Keratinocyte (primary cell): ENCODE measurements around the gene ABR. TPM values are rescaled to one million over a fixed set of nuclear protein-coding genes. Genes with fewer than 3 reads are reported as not detected.

Source experiments
- DNase-seq: peaks from one replicate; pipeline ENCODE4 v3.0.0-alpha.2; 2011; ENCODE audit warnings: low read depth, missing footprints, low spot score
- FAIRE-seq: peaks from 2 replicates; lab custom pipeline; 2011; peaks lifted over from hg19 to GRCh38; lab: Jason Lieb, UNC
- H2AFZ ChIP-seq: 2 replicates; pipeline ENCODE4 v1.6.0; 2012; ENCODE audit warnings: low read length, control low read depth, inconsistent platforms; ENCODE audit not compliant: control insufficient read depth
- H3K27ac ChIP-seq: 2 replicates; pipeline ENCODE4 v1.5.1; 2011; ENCODE audit warnings: low read length; ENCODE audit not compliant: control insufficient read depth, insufficient read depth
- H3K27me3 ChIP-seq: 3 replicates; pipeline ENCODE4 v1.6.0; 2011; ENCODE audit warnings: low read length; ENCODE audit not compliant: control insufficient read depth, insufficient read depth; ENCODE audit errors: extremely low read depth
- H3K36me3 ChIP-seq, 2 experiments: 2 replicates in 1 of 2; 3 replicates in 1 of 2; pipeline ENCODE4 v1.5.1; 2011; ENCODE audit warnings: low read length in 2 of 2, mild to moderate bottlenecking in 1 of 2; ENCODE audit not compliant: control insufficient read depth in 2 of 2, insufficient read depth in 2 of 2; ENCODE audit errors: extremely low read depth in 1 of 2
- H3K4me1 ChIP-seq: 3 replicates; pipeline ENCODE4 v1.5.1; 2011; ENCODE audit warnings: low read length; ENCODE audit not compliant: control insufficient read depth, insufficient read depth; ENCODE audit errors: extremely low read depth
- H3K4me2 ChIP-seq: 3 replicates; pipeline ENCODE4 v1.6.0; 2011; ENCODE audit warnings: low read depth, low read length; ENCODE audit not compliant: control insufficient read depth, insufficient read depth; ENCODE audit errors: extremely low read depth
- H3K4me3 ChIP-seq, 3 experiments: fragments of 200-600 bp in 1 of 3; sonication (generic) in 1 of 3; 2 replicates in 2 of 3; 3 replicates in 1 of 3; pipeline ENCODE4 v1.5.1; 2011 to 2016; ENCODE audit warnings: low read length in 3 of 3, mild to moderate bottlenecking in 3 of 3, control low read depth in 2 of 3, inconsistent platforms in 1 of 3, low read depth in 1 of 3, mixed read lengths in 1 of 3, mixed run types in 1 of 3, moderate library complexity in 1 of 3; ENCODE audit not compliant: control insufficient read depth in 2 of 3, insufficient read depth in 2 of 3; ENCODE audit errors: extremely low read depth in 1 of 3
- H3K79me2 ChIP-seq: 2 replicates; pipeline ENCODE4 v1.6.0; 2012; ENCODE audit warnings: low read length; ENCODE audit not compliant: control insufficient read depth, insufficient read depth
- H3K9ac ChIP-seq: 3 replicates; pipeline ENCODE4 v1.6.0; 2011; ENCODE audit warnings: low read length; ENCODE audit not compliant: control insufficient read depth, insufficient read depth; ENCODE audit errors: extremely low read depth
- H3K9me1 ChIP-seq: 3 replicates; pipeline ENCODE4 v1.6.0; 2011; ENCODE audit warnings: low read length; ENCODE audit not compliant: control insufficient read depth, insufficient read depth; ENCODE audit errors: extremely low read depth
- H3K9me3 ChIP-seq: 2 replicates; pipeline ENCODE4 v1.5.1; 2012; ENCODE audit warnings: low read depth, low read length; ENCODE audit not compliant: control insufficient read depth
- H4K20me1 ChIP-seq: 3 replicates; pipeline ENCODE4 v1.6.0; 2011; ENCODE audit warnings: low read length; ENCODE audit not compliant: control insufficient read depth, insufficient read depth; ENCODE audit errors: extremely low read depth
- CTCF ChIP-seq, 3 experiments: IDR thresholded peaks in 1 of 3; conservative IDR thresholded peaks in 1 of 3; optimal IDR thresholded peaks in 1 of 3; 2 replicates in 2 of 3; 3 replicates in 1 of 3; pipeline versions ENCODE3 to v1.5.1; 2011; ENCODE audit warnings: low read length in 3 of 3, mild to moderate bottlenecking in 3 of 3, moderate library complexity in 2 of 3, control low read depth in 1 of 3, inconsistent platforms in 1 of 3; ENCODE audit not compliant: insufficient read depth in 2 of 3; ENCODE audit errors: extremely low read depth in 1 of 3
- EZH2 ChIP-seq: IDR thresholded peaks from one replicate; pipeline ENCODE4 v1.6.1; 2012; ENCODE audit warnings: inconsistent platforms, mild to moderate bottlenecking, low read length, moderate library complexity
- dilution Hi-C: fragments of 300-500 bp; cut with MboI; formaldehyde crosslinking; loops from one replicate; pipeline ENCODE4 v1.7.0; 2020; ENCODE audit warnings: low sequenced_read_pairs; ENCODE audit not compliant: extremely low pct_ligation_motif_present
- polyA plus RNA-seq, 5 experiments: library from polyadenylated mRNA; depleted of rRNA in 3 of 5; stranded (reverse) in 3 of 5; stranded (forward) in 1 of 5; unstranded in 1 of 5; fragments of >200 nt; gene quantifications; 1 replicate in 1 of 5; 2 replicates in 3 of 5; 3 replicates in 1 of 5; pipeline versions ENCODE4 v1.2.1 to v1.2.3, GENCODE V29; 2011 to 2012; ENCODE audit warnings: missing spikeins in 2 of 5, low read depth in 1 of 5, low replicate concordance in 1 of 5

ABR gene
- polyA plus RNA-seq, 1 donor (not counting 4 experiments of a cell fraction or from before 2014, with no cell fraction given) = 17.3 TPM

GRCh38 chr17:1047879-1048470, 131.8 kb downstream of the ABR start:
- no peaks in the 10 kb centered on the region for H3K4me1 ChIP-seq
- no peak overlapping the region for H3K4me2 ChIP-seq
- no peaks in the 10 kb centered on the region for H3K27me3 ChIP-seq
- H3K9me3 ChIP-seq = no peaks in the 10 kb centered on the region
- no peaks in the 10 kb centered on the region for H4K20me1 ChIP-seq
- no peak for FAIRE-seq
- H3K36me3 ChIP-seq = peaks cover 0 to 2% of the 10 kb centered on the region in 2 experiments
- TF ChIP-seq EZH2 (no peak), CTCF (optimal IDR thresholded peaks at IDR 0.05 in 1 of 3, IDR thresholded peaks at IDR 0.05 in 1 of 3, conservative IDR thresholded peaks at IDR 0.05 in 1 of 3; ENCODE audit: extremely low read depth in 1 of 3, insufficient read depth in 2 of 3, low read length in 3 of 3) (no peak)
- H3K9me1 ChIP-seq = no peaks in the 10 kb centered on the region
- no peak overlapping the region for H3K27ac ChIP-seq
- dilution Hi-C loops = no loop called here
- no peak overlapping the region for H3K9ac ChIP-seq
- H3K4me3 ChIP-seq = no peak overlapping the region
- no peak for DNase-seq
- no peaks in the 10 kb centered on the region for H3K79me2 ChIP-seq
- no peak overlapping the region for H2AFZ ChIP-seq

- Histone ChIP-seq H3K4me1 (no peaks in the 10 kb centered on the region), H3K9me3 (peaks cover 2% of the 10 kb centered on the region), H3K27ac (no peak overlapping the region), H2AFZ (no peak overlapping the region), H3K36me3 (peaks cover 2 to 3% of the 10 kb centered on the region in 2 experiments), H3K27me3 (no peaks in the 10 kb centered on the region), H3K4me3 (no peak overlapping the region), H3K9me1 (no peaks in the 10 kb centered on the region), H4K20me1 (no peaks in the 10 kb centered on the region), H3K9ac (no peak overlapping the region), H3K4me2 (no peak overlapping the region), H3K79me2 (no peaks in the 10 kb centered on the region)
- DNase-seq (no peak), FAIRE-seq (no peak)
- dilution Hi-C loops = no loop called here
- TF ChIP-seq CTCF (optimal IDR thresholded peaks at IDR 0.05 in 1 of 3, IDR thresholded peaks at IDR 0.05 in 1 of 3, conservative IDR thresholded peaks at IDR 0.05 in 1 of 3; ENCODE audit: extremely low read depth in 1 of 3, insufficient read depth in 2 of 3, low read length in 3 of 3) (no peak), EZH2 (no peak)
These were observed 132.5 kb downstream of the ABR start for GRCh38 chr17:1047177-1047878.
